ENCODE measurements around the gene FAM47E.

DNA sequence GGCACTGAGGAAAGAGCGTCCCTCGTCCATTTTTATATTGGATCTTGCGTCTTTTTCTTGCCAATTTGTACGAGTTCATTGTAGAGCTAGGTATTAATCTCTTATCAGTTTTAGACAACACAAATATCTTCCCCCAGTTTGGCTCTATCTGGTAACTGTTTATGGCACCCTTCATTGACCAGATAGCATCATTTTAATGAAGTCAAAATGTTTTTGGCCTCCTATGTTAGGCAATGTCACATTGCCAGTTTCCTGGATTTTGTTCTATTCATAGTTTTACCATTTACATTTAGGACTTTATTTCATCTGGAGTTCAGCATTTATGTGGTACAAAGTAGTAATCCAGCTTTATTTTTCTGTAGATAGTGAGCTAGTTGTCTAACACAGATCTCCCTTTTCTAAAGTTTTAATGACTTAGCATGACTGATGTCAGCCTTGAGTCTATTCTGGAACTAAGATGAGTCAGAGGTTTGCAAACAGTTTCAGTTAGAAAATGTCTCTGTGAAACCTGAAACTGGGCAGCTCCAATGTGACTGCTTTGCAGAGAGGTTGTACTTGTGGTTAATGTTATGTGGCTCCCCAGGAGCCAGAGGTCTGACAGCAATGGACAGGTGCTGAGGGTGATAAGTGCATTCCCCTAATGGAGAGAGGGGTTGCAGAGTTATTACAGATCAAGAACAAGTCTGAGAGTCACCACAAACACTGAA lies 49.7 kb downstream of the FAM47E start:
- no peak for TF ChIP-seq CTCF (IDR thresholded peaks at IDR 0.05; ENCODE audit: borderline replicate concordance, extremely low read depth, low read length, poor library complexity, severe bottlenecking)
- TF ChIP-seq EZH2 (IDR thresholded peaks at IDR 0.05; ENCODE audit: borderline replicate concordance, low read depth, low read length, severe bottlenecking): no peak

Data from DND-41 (cell line).